ENCODE measurements around the gene FYN.

FYN gene

GRCh38 chr6:111714416-111715270 is 158.6 kb downstream of the FYN start:
- no peak overlapping the region for H3K4me3 ChIP-seq (ENCODE audit: low read depth, low read length)
- DNase-seq (ENCODE audit: low read depth): no peak
- no peak for TF ChIP-seq CTCF (IDR thresholded peaks at IDR 0.05; ENCODE audit: low read depth, low read length, missing control alignments)

DNA sequence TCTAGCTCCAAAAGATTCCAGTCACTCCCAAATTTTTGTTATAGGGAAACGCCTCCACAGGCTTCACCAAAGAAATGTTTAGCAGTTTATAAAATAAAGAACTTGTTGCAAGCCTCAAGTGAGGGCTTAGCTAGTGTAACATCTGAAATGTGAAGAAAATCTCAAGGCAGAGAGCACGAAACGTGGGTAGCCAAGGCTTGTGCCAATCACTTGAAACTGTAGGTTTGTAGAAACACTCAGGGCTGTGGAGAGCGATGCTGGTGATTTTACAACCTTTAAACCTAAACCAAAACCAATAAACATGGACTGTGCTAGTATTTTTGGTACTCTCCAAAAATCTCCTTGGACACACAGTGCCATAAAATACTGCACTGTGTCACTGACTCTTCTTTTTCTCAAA is 159.4 kb downstream of the FYN start:
- TF ChIP-seq CTCF (IDR thresholded peaks at IDR 0.05; ENCODE audit: low read depth, low read length, missing control alignments): no peak
- DNase-seq (ENCODE audit: low read depth): no peak
- H3K4me3 ChIP-seq (ENCODE audit: low read depth, low read length): no peak overlapping the region

GRCh38 chr6:111713236-111713635 is 160.0 kb downstream of the FYN start:
- no peak overlapping the region for H3K4me3 ChIP-seq (ENCODE audit: low read depth, low read length)
- no peak for TF ChIP-seq CTCF (IDR thresholded peaks at IDR 0.05; ENCODE audit: low read depth, low read length, missing control alignments)
- no peak for DNase-seq (ENCODE audit: low read depth)

DNA sequence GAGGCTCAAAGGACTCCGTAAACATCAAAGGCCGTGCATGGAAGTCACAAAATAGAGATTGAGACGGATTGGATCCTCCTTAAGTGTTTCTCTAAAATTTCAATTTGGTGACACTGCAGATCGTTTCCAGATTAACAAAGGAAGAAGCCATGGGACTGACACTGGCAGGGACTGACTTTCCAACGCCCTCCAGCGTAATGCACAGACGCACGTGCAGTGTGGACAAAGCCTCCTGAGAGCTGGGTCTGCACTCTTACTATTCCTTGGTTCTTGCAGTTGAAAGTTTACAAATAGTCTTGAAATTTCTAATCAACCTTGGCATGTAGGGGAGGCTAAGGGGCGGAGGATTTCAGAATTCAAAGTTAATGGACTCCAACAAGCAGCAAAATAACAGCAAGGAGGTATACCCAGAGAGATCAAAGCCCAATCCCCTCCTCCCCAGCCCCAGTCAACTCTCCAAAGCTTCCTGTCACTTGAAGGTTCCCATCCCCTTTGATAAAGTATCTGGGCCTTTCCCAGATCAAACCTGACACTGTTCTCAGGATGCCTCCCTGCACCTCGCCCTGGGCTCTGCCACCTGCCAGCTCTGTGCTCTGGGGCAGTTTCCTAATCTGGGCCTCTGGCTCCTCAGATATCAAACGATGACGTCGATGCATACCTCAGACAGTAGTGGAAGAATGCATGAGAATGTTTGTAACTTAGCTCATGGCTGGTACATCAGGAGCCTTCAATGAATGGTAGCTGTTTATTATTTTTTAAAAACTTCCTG is 161.1 kb downstream of the FYN start:
- H3K4me3 ChIP-seq (ENCODE audit: low read depth, low read length): no peak overlapping the region
- no peak for DNase-seq (ENCODE audit: low read depth)
- TF ChIP-seq CTCF (IDR thresholded peaks at IDR 0.05; ENCODE audit: low read depth, low read length, missing control alignments): no peak

DNA sequence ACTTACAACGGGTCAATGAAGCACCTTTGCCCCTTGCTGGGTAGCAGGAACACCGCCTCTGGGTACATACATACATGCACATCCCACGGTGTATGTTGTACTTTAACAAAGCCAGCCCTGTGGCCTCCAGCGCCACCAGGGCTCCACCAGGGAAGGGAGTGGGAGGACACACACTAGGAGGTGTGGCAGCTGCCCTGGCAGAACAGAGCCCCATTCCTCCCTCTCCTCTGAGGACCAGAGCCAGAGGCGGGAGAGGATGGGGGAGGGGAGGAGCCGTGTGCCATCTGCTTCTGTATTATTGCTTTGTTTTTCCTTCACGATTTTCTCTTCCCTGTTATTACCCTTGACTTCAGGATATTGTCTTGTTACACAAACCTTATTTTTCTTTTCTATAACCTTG is 161.8 kb downstream of the FYN start:
- TF ChIP-seq CTCF (IDR thresholded peaks at IDR 0.05; ENCODE audit: low read depth, low read length, missing control alignments): no peak
- no peak overlapping the region for H3K4me3 ChIP-seq (ENCODE audit: low read depth, low read length)
- no peak for DNase-seq (ENCODE audit: low read depth)

GRCh38 chr6:111710911-111711310 is 162.3 kb downstream of the FYN start:
- no peak for TF ChIP-seq CTCF (IDR thresholded peaks at IDR 0.05; ENCODE audit: low read depth, low read length, missing control alignments)
- H3K4me3 ChIP-seq (ENCODE audit: low read depth, low read length): no peak overlapping the region
- DNase-seq (ENCODE audit: low read depth): no peak

Measured in GM12864 (cell line).